Vagina (tissue), 2 donors: ENCODE measurements around the gene AGBL4.

Source experiments
- POLR2AphosphoS5 ChIP-seq, 2 donors: sonication (generic); formaldehyde crosslinking; IDR thresholded peaks; one replicate each; pipeline ENCODE4 v1.9.0; 2017; ENCODE audit warnings: antibody characterized with exemption in 2 of 2, mild to moderate bottlenecking in 2 of 2, low read depth in 1 of 2; ENCODE audit not compliant: insufficient read depth in 1 of 2
- TF ChIP-seq, protein P1 (sequence below), 3 experiments: fragments of 450-650 bp in 2 of 3; fragments of 200-600 bp in 1 of 3; sonication (generic) in 1 of 3; IDR thresholded peaks; one replicate each; pipeline ENCODE4 v1.5.1; 2017 to 2019; ENCODE audit warnings: antibody characterized with exemption in 3 of 3, mild to moderate bottlenecking in 2 of 3, moderate library complexity in 2 of 3

DNA sequence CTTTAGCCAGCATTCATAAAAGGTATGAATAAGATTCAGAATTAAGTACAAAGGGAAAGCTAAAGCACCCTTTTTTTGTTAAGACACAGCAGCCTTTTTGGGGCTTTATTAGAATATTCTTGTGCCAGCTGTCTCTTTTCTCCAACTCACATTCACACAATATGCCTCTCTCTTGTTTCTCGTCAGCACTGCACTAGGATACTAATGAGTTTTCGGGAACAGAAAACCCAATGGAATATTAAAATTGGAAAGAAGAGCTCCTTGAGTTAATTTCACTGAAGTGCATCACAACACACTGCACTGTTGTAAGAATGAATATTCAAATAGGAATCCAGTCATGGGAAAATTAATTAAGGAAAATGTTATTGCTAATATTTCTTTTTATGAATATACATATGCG lies 836.7 kb downstream of the AGBL4 start:
- TF ChIP-seq, protein P1, sequence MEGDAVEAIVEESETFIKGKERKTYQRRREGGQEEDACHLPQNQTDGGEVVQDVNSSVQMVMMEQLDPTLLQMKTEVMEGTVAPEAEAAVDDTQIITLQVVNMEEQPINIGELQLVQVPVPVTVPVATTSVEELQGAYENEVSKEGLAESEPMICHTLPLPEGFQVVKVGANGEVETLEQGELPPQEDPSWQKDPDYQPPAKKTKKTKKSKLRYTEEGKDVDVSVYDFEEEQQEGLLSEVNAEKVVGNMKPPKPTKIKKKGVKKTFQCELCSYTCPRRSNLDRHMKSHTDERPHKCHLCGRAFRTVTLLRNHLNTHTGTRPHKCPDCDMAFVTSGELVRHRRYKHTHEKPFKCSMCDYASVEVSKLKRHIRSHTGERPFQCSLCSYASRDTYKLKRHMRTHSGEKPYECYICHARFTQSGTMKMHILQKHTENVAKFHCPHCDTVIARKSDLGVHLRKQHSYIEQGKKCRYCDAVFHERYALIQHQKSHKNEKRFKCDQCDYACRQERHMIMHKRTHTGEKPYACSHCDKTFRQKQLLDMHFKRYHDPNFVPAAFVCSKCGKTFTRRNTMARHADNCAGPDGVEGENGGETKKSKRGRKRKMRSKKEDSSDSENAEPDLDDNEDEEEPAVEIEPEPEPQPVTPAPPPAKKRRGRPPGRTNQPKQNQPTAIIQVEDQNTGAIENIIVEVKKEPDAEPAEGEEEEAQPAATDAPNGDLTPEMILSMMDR (IDR thresholded peaks at IDR 0.05), result no peak
- TF ChIP-seq POLR2AphosphoS5 (IDR thresholded peaks at IDR 0.05; ENCODE audit: insufficient read depth in 1 of 2, low read depth in 1 of 2), result no peak
